ENCODE results near the gene DHRS4L2.
"Not testable (repeated sequence)": the region's sequence is repeated elsewhere in the genome, so short reads cannot be mapped to it uniquely, and the experiment has no call there.

The DHRS4L2 gene

DNA sequence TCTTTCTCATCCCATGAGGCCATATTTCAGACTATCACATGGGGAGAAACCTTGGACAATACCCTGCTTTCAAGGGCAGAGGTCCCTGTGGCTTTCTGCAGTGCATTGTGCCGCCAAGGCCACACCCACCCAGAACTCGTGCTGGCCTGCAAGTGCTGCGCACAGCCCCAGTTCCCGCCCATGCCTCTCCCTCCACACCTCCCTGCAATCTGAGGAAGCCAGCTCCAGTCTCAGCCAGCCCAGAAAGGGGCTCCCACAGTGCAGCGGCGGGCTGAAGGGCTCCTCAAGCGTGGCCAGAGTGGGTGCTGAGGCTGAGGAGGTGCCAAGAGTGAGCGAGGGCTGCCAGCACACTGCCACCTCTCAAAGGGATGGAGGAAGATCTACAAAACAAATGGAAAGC is 15.6 kb upstream of the DHRS4L2 start:
- not testable (repeated sequence) for H3K4me3 ChIP-seq (ENCODE audit: low read length in 2 of 2); H3K4me1 ChIP-seq (ENCODE audit: control insufficient read depth in 2 of 2, insufficient read depth in 2 of 2, low read length in 2 of 2); H3K27ac ChIP-seq (ENCODE audit: low read depth in 2 of 2, low read length in 2 of 2); H3K9me3 ChIP-seq (ENCODE audit: control insufficient read depth in 2 of 2, low read length in 2 of 2); H3K27me3 ChIP-seq (ENCODE audit: control insufficient read depth in 2 of 2, insufficient read depth in 2 of 2, low read length in 2 of 2); H3K36me3 ChIP-seq (ENCODE audit: control insufficient read depth in 2 of 2, insufficient read depth in 2 of 2, low read length in 2 of 2); H3K9ac ChIP-seq (ENCODE audit: low read depth in 1 of 2, low read length in 2 of 2)

- not testable (repeated sequence) for H3K36me3 ChIP-seq (ENCODE audit: control insufficient read depth in 2 of 2, insufficient read depth in 2 of 2, low read length in 2 of 2); H3K4me3 ChIP-seq (ENCODE audit: low read length in 2 of 2); H3K27me3 ChIP-seq (ENCODE audit: control insufficient read depth in 2 of 2, insufficient read depth in 2 of 2, low read length in 2 of 2); H3K27ac ChIP-seq (ENCODE audit: low read depth in 2 of 2, low read length in 2 of 2); H3K4me1 ChIP-seq (ENCODE audit: control insufficient read depth in 2 of 2, insufficient read depth in 2 of 2, low read length in 2 of 2); H3K9ac ChIP-seq (ENCODE audit: low read depth in 1 of 2, low read length in 2 of 2); H3K9me3 ChIP-seq (ENCODE audit: control insufficient read depth in 2 of 2, low read length in 2 of 2)
Observed at GRCh38 chr14:23974041-23974440, 14.7 kb upstream of the DHRS4L2 start.

DNA sequence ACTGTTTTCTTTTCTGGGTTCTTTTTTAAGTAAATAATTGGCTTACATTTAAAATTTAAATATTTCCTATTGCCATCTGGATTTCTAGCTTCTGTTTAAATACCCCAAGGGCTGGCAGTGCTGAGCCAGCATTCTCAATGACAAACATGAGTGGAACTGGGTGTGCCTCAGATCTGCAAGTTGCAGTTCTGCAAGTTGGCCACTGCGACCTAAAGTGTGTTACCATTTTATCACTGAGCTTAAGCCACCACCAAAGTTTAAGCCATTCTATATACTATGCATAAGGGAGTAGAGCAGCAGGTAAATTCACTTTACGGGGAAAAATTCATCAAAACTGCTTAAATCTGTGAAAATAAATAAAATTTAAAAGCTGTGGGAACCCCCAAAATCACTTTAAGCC is 11.5 kb upstream of the DHRS4L2 start:
- H3K36me3 ChIP-seq (ENCODE audit: control insufficient read depth in 2 of 2, insufficient read depth in 2 of 2, low read length in 2 of 2); H3K4me3 ChIP-seq (ENCODE audit: low read length in 2 of 2); H3K27me3 ChIP-seq (ENCODE audit: control insufficient read depth in 2 of 2, insufficient read depth in 2 of 2, low read length in 2 of 2); H3K27ac ChIP-seq (ENCODE audit: low read depth in 2 of 2, low read length in 2 of 2); H3K9me3 ChIP-seq (ENCODE audit: control insufficient read depth in 2 of 2, low read length in 2 of 2); H3K9ac ChIP-seq (ENCODE audit: low read depth in 1 of 2, low read length in 2 of 2); H3K4me1 ChIP-seq (ENCODE audit: control insufficient read depth in 2 of 2, insufficient read depth in 2 of 2, low read length in 2 of 2): not testable (repeated sequence)

GRCh38 chr14:23981951-23982813 is 6.5 kb upstream of the DHRS4L2 start:
- not testable (repeated sequence) for H3K4me3 ChIP-seq (ENCODE audit: low read length in 2 of 2); H3K27me3 ChIP-seq (ENCODE audit: control insufficient read depth in 2 of 2, insufficient read depth in 2 of 2, low read length in 2 of 2); H3K9ac ChIP-seq (ENCODE audit: low read depth in 1 of 2, low read length in 2 of 2); H3K36me3 ChIP-seq (ENCODE audit: control insufficient read depth in 2 of 2, insufficient read depth in 2 of 2, low read length in 2 of 2); H3K9me3 ChIP-seq (ENCODE audit: control insufficient read depth in 2 of 2, low read length in 2 of 2)
- Histone ChIP-seq H3K4me1 (ENCODE audit: control insufficient read depth in 2 of 2, insufficient read depth in 2 of 2, low read length in 2 of 2) (peaks cover 12 to 14% of the 10 kb centered on the region in 2 donors), H3K27ac (ENCODE audit: low read depth in 2 of 2, low read length in 2 of 2) (peak overlapping the region; percentile 58 to 61)

DNA sequence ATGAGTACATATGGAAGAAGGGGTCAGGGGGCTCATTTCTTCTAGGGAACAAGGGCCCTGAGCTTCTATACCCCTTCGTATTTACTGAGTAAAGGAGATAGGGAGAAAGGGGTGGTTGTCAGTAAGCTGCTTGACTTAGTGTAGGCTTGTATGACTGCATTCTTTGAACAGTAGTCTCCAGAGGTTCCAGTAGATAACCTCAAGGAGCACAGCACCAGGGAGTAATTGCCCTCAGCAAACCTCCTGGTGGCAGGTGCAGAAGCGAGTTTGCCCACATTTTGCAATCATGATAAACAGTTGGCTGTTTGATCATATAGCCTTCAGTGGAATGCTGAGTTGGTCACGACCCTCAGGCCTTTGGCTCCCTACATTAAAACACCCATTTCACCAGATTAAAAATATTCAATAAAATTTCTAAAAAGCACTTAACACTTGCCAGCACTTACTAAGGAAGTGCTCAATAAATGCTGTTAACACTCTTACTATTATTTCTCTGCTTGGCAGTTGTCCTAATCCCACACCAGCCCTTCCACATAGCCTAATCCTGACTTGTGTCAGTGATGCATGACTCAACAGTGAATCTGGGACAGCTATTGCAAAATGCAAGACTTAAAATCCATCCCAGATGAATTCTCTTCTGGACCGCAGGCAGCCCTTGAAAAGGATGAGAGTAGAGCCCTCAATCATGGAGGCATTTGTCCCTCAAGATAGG is 3.7 kb upstream of the DHRS4L2 start:
- H3K9ac ChIP-seq (ENCODE audit: low read depth in 1 of 2, low read length in 2 of 2), result no peak overlapping the region
- H3K9me3 ChIP-seq (ENCODE audit: control insufficient read depth in 2 of 2, low read length in 2 of 2), result no peaks in the 10 kb centered on the region
- H3K27me3 ChIP-seq (ENCODE audit: control insufficient read depth in 2 of 2, insufficient read depth in 2 of 2, low read length in 2 of 2), result no peaks in the 10 kb centered on the region
- H3K27ac ChIP-seq (ENCODE audit: low read depth in 2 of 2, low read length in 2 of 2), result no peak overlapping the region
- H3K36me3 ChIP-seq (ENCODE audit: control insufficient read depth in 2 of 2, insufficient read depth in 2 of 2, low read length in 2 of 2), result no peaks in the 10 kb centered on the region
- H3K4me1 ChIP-seq (ENCODE audit: control insufficient read depth in 2 of 2, insufficient read depth in 2 of 2, low read length in 2 of 2), result peaks cover 27 to 32% of the 10 kb centered on the region in 2 donors
- H3K4me3 ChIP-seq (ENCODE audit: low read length in 2 of 2), result no peak overlapping the region

GRCh38 chr14:23988223-23988606 is 514 bp upstream of the DHRS4L2 start:
- H3K27ac ChIP-seq (ENCODE audit: low read depth in 2 of 2, low read length in 2 of 2), result peak overlapping the region; percentile 77 to 88
- H3K9me3 ChIP-seq (ENCODE audit: control insufficient read depth in 2 of 2, low read length in 2 of 2); H3K27me3 ChIP-seq (ENCODE audit: control insufficient read depth in 2 of 2, insufficient read depth in 2 of 2, low read length in 2 of 2); H3K36me3 ChIP-seq (ENCODE audit: control insufficient read depth in 2 of 2, insufficient read depth in 2 of 2, low read length in 2 of 2): not testable (repeated sequence)
- peaks cover 25% of the 10 kb centered on the region in 2 donors for H3K4me1 ChIP-seq (ENCODE audit: control insufficient read depth in 2 of 2, insufficient read depth in 2 of 2, low read length in 2 of 2)
- peak overlapping the region in 1 of 2 donors; percentile 59 for H3K9ac ChIP-seq (ENCODE audit: low read depth in 1 of 2, low read length in 2 of 2)
- H3K4me3 ChIP-seq (ENCODE audit: low read length in 2 of 2), result peak overlapping the region; percentile 35 to 75

DNA sequence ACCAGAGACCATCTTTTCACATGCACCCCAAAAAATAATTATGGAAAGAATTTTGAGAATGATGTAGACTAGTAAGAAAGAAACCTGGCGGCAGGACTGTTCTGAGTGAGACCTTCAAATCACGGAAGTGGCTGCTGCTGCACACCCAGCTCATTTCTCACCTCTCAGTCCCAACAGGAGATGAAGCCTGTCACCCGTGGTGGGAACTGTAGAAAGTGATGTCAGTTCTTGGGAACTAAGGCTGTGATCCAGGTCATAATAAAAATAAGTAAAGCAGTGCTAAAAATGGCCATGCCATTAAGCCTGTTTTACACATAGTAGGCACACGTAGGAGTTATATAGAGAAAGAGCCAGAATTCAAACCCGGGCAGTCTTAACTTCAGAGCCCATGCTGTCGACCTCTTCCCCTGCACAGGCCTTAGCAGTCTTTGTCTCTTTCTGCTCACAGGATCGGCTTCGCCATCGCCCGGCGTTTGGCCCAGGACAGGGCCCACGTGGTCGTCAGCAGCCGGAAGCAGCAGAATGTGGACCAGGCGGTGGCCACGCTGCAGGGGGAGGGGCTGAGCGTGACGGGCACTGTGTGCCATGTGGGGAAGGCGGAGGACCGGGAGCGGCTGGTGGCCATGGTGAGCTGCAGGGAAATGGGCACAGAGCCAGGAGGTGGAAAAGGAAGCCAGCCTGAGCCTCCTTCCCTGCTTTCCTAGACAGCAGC is 1.2 kb downstream of the DHRS4L2 start:
- Histone ChIP-seq H3K4me1 (ENCODE audit: control insufficient read depth in 2 of 2, insufficient read depth in 2 of 2, low read length in 2 of 2) (peaks cover 25% of the 10 kb centered on the region in 2 donors), H3K9ac (ENCODE audit: low read depth in 1 of 2, low read length in 2 of 2) (peak overlapping the region; percentile 84 to 91), H3K27ac (ENCODE audit: low read depth in 2 of 2, low read length in 2 of 2) (peak overlapping the region; percentile 88 to 93), H3K4me3 (ENCODE audit: low read length in 2 of 2) (peak overlapping the region; percentile 66 to 75)
- not testable (repeated sequence) for H3K36me3 ChIP-seq (ENCODE audit: control insufficient read depth in 2 of 2, insufficient read depth in 2 of 2, low read length in 2 of 2); H3K9me3 ChIP-seq (ENCODE audit: control insufficient read depth in 2 of 2, low read length in 2 of 2); H3K27me3 ChIP-seq (ENCODE audit: control insufficient read depth in 2 of 2, insufficient read depth in 2 of 2, low read length in 2 of 2)

GRCh38 chr14:23990961-23991360 is 2.2 kb downstream of the DHRS4L2 start:
- H3K9me3 ChIP-seq (ENCODE audit: control insufficient read depth in 2 of 2, low read length in 2 of 2); H3K4me3 ChIP-seq (ENCODE audit: low read length in 2 of 2); H3K27me3 ChIP-seq (ENCODE audit: control insufficient read depth in 2 of 2, insufficient read depth in 2 of 2, low read length in 2 of 2); H3K9ac ChIP-seq (ENCODE audit: low read depth in 1 of 2, low read length in 2 of 2); H3K36me3 ChIP-seq (ENCODE audit: control insufficient read depth in 2 of 2, insufficient read depth in 2 of 2, low read length in 2 of 2): not testable (repeated sequence)
- Histone ChIP-seq H3K27ac (ENCODE audit: low read depth in 2 of 2, low read length in 2 of 2) (peak overlapping the region in 1 of 2 donors; percentile 37), H3K4me1 (ENCODE audit: control insufficient read depth in 2 of 2, insufficient read depth in 2 of 2, low read length in 2 of 2) (peaks cover 22 to 25% of the 10 kb centered on the region in 2 donors)

DNA sequence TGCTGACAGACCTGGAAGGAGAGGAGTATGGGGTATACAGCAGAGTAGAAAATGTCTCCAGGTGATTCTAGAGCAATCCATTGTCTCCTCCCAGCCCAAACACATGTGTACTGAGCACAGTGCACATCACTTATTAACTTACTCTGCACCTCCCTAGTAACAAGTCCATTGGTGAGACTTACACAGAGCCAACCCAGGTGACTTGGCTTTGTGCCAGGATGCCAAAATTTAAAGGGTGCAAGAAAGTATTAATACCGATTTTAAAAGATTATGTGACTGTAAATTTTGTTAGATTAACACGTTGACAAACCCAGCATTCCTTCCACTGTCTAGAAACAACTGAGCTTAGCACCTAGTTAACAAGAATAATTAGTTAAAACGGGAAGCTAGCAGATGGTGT is 4.3 kb downstream of the DHRS4L2 start:
- H3K9ac ChIP-seq (ENCODE audit: low read depth in 1 of 2, low read length in 2 of 2); H3K27me3 ChIP-seq (ENCODE audit: control insufficient read depth in 2 of 2, insufficient read depth in 2 of 2, low read length in 2 of 2); H3K27ac ChIP-seq (ENCODE audit: low read depth in 2 of 2, low read length in 2 of 2); H3K4me3 ChIP-seq (ENCODE audit: low read length in 2 of 2); H3K36me3 ChIP-seq (ENCODE audit: control insufficient read depth in 2 of 2, insufficient read depth in 2 of 2, low read length in 2 of 2); H3K9me3 ChIP-seq (ENCODE audit: control insufficient read depth in 2 of 2, low read length in 2 of 2): not testable (repeated sequence)
- peaks cover 16% of the 10 kb centered on the region in 2 donors for H3K4me1 ChIP-seq (ENCODE audit: control insufficient read depth in 2 of 2, insufficient read depth in 2 of 2, low read length in 2 of 2)

- not testable (repeated sequence) for H3K9me3 ChIP-seq (ENCODE audit: control insufficient read depth in 2 of 2, low read length in 2 of 2); H3K27ac ChIP-seq (ENCODE audit: low read depth in 2 of 2, low read length in 2 of 2)
Observed at GRCh38 chr14:23996009-23996408, 7.3 kb downstream of the DHRS4L2 start.

More at GRCh38 chr14:23996009-23996408, 7.3 kb downstream of the DHRS4L2 start:
- H3K27me3 ChIP-seq (ENCODE audit: control insufficient read depth in 2 of 2, insufficient read depth in 2 of 2, low read length in 2 of 2); H3K4me1 ChIP-seq (ENCODE audit: control insufficient read depth in 2 of 2, insufficient read depth in 2 of 2, low read length in 2 of 2); H3K4me3 ChIP-seq (ENCODE audit: low read length in 2 of 2); H3K36me3 ChIP-seq (ENCODE audit: control insufficient read depth in 2 of 2, insufficient read depth in 2 of 2, low read length in 2 of 2); H3K9ac ChIP-seq (ENCODE audit: low read depth in 1 of 2, low read length in 2 of 2): not testable (repeated sequence)

Measured in mucosa of rectum (tissue), 2 donors.